Measurements from ENCODE around the gene ADCYAP1.

GRCh38 chr18:957829-958228, 53.2 kb downstream of the ADCYAP1 start:
- TF ChIP-seq CTCF (IDR thresholded peaks at IDR 0.05): no peak
- no peak for TF ChIP-seq POLR2AphosphoS5 (IDR thresholded peaks at IDR 0.05)

All from sigmoid colon (tissue), 4 donors.